Right lung (tissue), 5 donors: ENCODE results near the gene TTLL6. TPM values are rescaled to one million over a fixed set of nuclear protein-coding genes. Genes with fewer than 3 reads are reported as not detected.

Experiments used
- DNase-seq, 2 donors: peaks; one replicate each; pipeline ENCODE4 v3.0.0-alpha.2; 2013
- polyA plus RNA-seq, 5 donors: library from polyadenylated mRNA; unstranded; fragments of 120-200 nt; gene quantifications; one replicate each; pipeline versions ENCODE4 v1.2.1 to v1.2.3, GENCODE V29; 2013; ENCODE audit warnings: inconsistent platforms in 1 of 5, low replicate concordance in 1 of 5; ENCODE audit not compliant: insufficient read length in 5 of 5, insufficient read depth in 1 of 5

TTLL6 gene
- polyA plus RNA-seq, 5 donors, result 0.84 to 1.9 (median 1.6) TPM

GRCh38 chr17:48767263-48767774 lies 49.7 kb downstream of the TTLL6 start:
- no peak for DNase-seq

- DNase-seq, result no peak
Measured at GRCh38 chr17:48761114-48761513, 55.9 kb downstream of the TTLL6 start.

- no peak for DNase-seq
Measured at GRCh38 chr17:48760411-48760810, 56.6 kb downstream of the TTLL6 start.

DNA sequence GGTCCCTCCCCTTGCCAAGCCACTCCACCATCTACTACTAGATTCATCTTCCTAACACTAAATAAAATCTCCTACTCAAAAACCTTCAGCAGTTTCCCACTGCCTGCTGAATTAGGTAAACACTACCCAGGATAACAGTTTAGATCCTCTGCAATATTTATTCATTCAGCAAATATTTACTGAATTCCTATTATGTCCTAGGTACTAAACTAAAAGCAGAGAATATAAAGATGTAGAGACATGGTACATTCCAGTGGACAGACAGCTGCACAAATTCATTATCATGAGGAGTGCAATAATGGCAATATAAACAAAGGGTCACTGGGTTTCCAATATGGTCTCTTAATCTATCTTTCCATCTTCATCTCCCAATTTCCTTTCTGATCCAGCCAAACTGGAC lies 57.7 kb downstream of the TTLL6 start:
- no peak for DNase-seq

- no peak for DNase-seq
Measured at GRCh38 chr17:48757524-48757961, 59.5 kb downstream of the TTLL6 start.

DNA sequence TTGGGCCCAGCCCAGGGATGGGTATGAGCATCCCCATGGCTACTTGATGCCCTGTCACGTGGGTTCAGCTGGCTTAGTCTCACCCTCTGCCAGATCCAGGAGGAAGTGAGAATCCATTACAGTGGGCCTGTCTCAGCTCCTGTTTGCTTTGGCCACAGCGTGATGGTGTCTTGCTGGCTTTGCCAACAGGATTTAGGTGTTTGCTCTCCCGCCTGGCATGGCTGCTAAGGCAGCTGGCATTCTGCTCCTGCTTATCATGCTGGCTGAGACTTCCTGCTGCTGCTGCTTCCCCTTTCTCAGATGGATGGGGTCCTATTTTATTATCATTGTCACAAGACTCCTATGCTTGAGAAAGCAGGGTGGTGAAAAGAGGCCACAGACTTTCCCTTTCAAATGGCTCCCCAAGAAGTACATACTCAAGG lies 60.2 kb downstream of the TTLL6 start:
- no peak for DNase-seq

DNA sequence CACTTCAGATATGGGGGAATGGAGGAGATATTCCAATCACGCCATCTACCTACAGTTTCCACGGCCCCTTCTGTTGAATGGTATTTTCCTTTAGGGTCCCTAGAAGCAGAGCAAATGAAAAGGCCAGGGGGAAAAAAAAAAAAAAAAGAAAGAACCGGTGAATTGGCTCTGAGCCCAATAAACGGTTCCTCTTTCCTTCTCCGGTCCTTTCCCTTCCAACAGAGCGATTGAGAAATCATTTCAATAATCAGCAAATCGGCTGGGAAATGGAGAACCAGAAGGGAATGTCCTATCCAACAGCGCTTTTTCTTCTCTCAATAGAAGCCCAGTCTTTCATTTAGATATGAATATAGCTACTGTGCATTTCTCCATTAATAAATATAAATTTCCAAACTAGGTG lies 61.7 kb downstream of the TTLL6 start:
- no peak for DNase-seq

GRCh38 chr17:48754500-48755261 lies 62.3 kb downstream of the TTLL6 start:
- DNase-seq, result no peak

- no peak for DNase-seq
Measured at GRCh38 chr17:48753794-48754499, 63.1 kb downstream of the TTLL6 start.

- no peak for DNase-seq
Measured at GRCh38 chr17:48752399-48753288, 64.4 kb downstream of the TTLL6 start.

GRCh38 chr17:48751733-48752398 lies 65.2 kb downstream of the TTLL6 start:
- DNase-seq, result no peak

DNA sequence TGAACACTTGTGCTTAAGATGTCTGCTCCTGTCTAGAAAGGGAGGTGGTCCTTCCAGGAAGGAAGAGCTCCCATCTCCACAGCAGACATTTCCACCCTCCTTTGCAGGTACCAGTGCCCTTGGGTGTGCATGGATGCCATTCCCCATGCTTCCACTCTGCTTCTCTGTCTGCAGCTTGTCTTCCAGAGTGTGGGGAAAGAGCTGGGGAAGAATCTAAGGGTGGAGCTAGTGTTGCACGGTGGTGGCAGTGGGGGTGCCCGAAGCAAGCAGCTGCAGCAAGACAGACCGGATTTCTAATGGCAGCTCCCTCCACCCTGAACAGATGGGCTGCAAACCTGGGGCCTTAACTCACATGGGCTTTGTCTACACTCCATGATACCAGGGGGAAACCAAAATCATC lies 65.9 kb downstream of the TTLL6 start:
- DNase-seq, result no peak

GRCh38 chr17:48749621-48750553 lies 67.1 kb downstream of the TTLL6 start:
- no peak for DNase-seq

GRCh38 chr17:48748718-48749566 lies 68.1 kb downstream of the TTLL6 start:
- no peak for DNase-seq

GRCh38 chr17:48747445-48748363 lies 69.3 kb downstream of the TTLL6 start:
- DNase-seq, result no peak

GRCh38 chr17:48746916-48747444 lies 70.0 kb downstream of the TTLL6 start:
- no peak for DNase-seq

DNA sequence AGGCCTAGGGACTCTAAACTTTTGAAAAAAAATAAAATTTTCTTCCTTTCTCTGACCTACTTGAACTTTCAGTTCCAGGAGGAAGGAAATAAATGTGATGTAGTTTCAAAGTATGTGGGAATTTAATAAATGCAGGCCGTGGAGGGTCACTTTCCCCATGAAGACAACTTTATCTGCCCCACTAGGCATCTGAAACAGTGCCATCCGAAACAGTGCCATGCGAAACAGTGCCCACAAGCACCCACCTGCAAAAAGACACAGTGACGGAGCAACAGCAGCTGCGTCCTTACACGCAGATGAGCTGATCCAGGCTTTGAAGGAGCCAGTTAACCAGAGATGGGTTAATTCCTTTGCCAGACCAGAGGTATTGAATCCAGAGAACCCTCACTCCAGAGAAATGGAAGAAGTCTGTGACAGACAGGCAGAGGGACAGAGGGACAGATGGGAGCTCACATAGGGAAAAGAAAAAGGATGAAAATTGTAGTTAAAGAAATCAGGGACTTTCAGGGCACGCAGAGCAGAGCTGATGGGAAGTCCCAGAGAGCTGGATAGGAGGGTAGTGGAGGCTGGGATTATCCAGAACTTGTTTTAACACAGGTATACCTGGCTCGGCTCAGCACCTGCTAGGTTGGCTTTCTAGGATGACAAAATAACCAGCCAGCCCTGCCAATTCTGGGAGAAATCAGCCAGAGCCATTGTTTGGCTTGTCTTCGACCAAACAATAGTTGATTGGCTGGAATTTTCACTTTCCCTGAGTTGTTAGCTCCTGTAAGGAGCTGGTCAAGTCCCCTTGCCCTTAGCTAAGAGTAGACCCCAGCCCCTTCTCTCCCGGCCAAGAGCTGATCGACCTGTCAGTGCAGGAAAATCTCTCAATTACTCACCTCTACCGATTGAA lies 71.4 kb downstream of the TTLL6 start:
- DNase-seq, result no peak
